Calu3 (cell line): ENCODE measurements around the gene MBNL1. TPM values are rescaled to one million over a fixed set of nuclear protein-coding genes. Genes with fewer than 3 reads are reported as not detected.
A peak's percentile ranks its signal among the peaks of the same experiment; 100 is the strongest.
"Not testable (repeated sequence)": the region's sequence is repeated elsewhere in the genome, so short reads cannot be mapped to it uniquely, and the experiment has no call there.

Experiments used
- BruUV-seq: library from RNA; stranded (reverse); fragments of 400-500 nt; replicated peaks from 2 replicates; lab custom pipeline; 2021; lab: Mats Ljungman, UMichigan
- CTCF ChIA-PET: fragments of 300-600 bp; sonication (Branson Sonifier 250); formaldehyde crosslinking; loops from one replicate; lab custom pipeline; 2022; ENCODE audit warnings: antibody characterized with exemption; lab: Charles Lee
- DNase-seq: peaks from one replicate; pipeline ENCODE4 v3.0.0; 2022
- H3K27ac Mint-ChIP-seq: one replicate; pipeline ENCODE4 v1.8.0; 2022; ENCODE audit warnings: mixed read lengths; ENCODE audit not compliant: unreplicated experiment
- H3K27me3 Mint-ChIP-seq: one replicate; pipeline ENCODE4 v1.8.0; 2022; ENCODE audit warnings: mixed read lengths; ENCODE audit not compliant: unreplicated experiment
- H3K36me3 Mint-ChIP-seq: one replicate; pipeline ENCODE4 v1.8.0; 2022; ENCODE audit warnings: mild to moderate bottlenecking, moderate library complexity, mixed read lengths; ENCODE audit not compliant: insufficient read depth, unreplicated experiment
- H3K4me1 Mint-ChIP-seq: one replicate; pipeline ENCODE4 v1.8.0; 2022; ENCODE audit warnings: mild to moderate bottlenecking, low read depth, mixed read lengths; ENCODE audit not compliant: unreplicated experiment
- H3K4me3 Mint-ChIP-seq: one replicate; pipeline ENCODE4 v1.8.0; 2022; ENCODE audit warnings: mild to moderate bottlenecking, low read depth, moderate library complexity, mixed read lengths; ENCODE audit not compliant: unreplicated experiment
- H3K9me3 Mint-ChIP-seq: one replicate; pipeline ENCODE4 v1.8.0; 2022; ENCODE audit warnings: low read depth, mixed read lengths; ENCODE audit not compliant: unreplicated experiment
- CTCF ChIP-seq: fragments of 200-600 bp; IDR thresholded peaks from one replicate; pipeline ENCODE4 v1.8.0; 2022; ENCODE audit warnings: antibody characterized with exemption; ENCODE audit not compliant: unreplicated experiment
- intact Hi-C: fragments of 100-400 bp; cut with micrococcal nuclease; formaldehyde crosslinking; loops from one replicate; pipeline ENCODE4 v1.10.0; 2022; ENCODE audit not compliant: unreplicated experiment
- total RNA-seq: library from RNA; stranded (reverse); gene quantifications from 2 replicates; pipeline ENCODE4 v1.2.3, GENCODE V29; 2022

Gene MBNL1
- total RNA-seq, 1 experiment from 2014 or later: 183 TPM

GRCh38 chr3:152331998-152332397 lies 63.3 kb downstream of the MBNL1 start:
- no TSS peak for BruUV-seq
- no peak for TF ChIP-seq CTCF
- no peak for DNase-seq
- Mint-ChIP-seq H3K4me1 (peaks cover 43% of the 10 kb centered on the region), H3K27me3 (no peaks in the 10 kb centered on the region), H3K4me3 (no peak overlapping the region), H3K27ac (peak overlapping the region; percentile 3), H3K36me3 (peaks cover 16% of the 10 kb centered on the region), H3K9me3 (no peaks in the 10 kb centered on the region)
- intact Hi-C loops: loop anchor here (2.0 kb wide), 1 partner anchor 59 kb away; no protein-coding TSS in a partner anchor
- CTCF ChIA-PET: interaction anchor here (1.2 to 1.9 kb wide), 3 partner anchors 12 to 24 kb away, joined by 3 to 7 read pairs (median 6); no protein-coding TSS in a partner anchor

DNA sequence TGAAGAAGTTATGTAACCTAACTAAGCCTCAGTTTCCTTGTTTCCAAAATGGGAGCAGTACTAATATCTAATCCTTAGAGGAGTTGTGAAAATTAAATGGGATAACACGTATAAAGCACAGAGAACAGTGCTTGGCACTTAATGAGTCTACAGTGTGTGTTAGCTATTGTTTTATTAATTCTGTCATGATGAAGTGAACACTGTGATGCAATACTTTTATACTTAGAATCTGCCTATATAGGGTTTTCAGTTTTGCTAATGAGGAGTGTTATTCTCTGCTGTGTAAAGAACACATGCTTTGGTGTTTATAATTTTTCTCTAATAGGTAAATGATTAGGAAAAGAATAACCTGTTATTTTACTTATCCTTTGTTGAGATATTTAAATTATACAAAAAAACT lies 65.2 kb downstream of the MBNL1 start:
- intact Hi-C loops: no loop called here
- H3K27ac Mint-ChIP-seq: no peak overlapping the region
- no peaks in the 10 kb centered on the region for H3K27me3 Mint-ChIP-seq
- no peak overlapping the region for H3K4me3 Mint-ChIP-seq
- H3K4me1 Mint-ChIP-seq: peaks cover 37% of the 10 kb centered on the region
- CTCF ChIA-PET: no interaction called here
- H3K36me3 Mint-ChIP-seq: peaks cover 8% of the 10 kb centered on the region
- no peak for TF ChIP-seq CTCF
- no peaks in the 10 kb centered on the region for H3K9me3 Mint-ChIP-seq
- no TSS peak for BruUV-seq
- no peak for DNase-seq

DNA sequence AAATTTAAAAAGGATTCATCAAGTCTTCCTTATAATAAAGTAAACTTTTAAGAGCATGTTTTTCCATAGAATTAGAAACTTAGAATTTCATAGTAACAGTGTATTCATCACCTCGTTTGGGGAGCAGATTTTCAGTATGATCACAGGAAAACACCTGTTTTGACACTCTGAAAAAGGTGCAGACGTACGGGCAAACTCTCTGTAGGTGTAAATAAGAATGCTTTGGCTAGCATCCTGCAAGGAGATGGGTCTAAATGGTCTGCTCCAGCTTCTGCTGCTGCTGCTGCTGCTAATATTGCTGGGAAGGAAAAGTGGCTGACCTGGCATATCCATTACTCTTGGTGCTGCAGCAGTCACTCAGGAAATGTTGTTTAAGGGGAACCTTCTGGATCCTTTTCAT lies 66.0 kb downstream of the MBNL1 start:
- DNase-seq: no peak
- no peaks in the 10 kb centered on the region for H3K27me3 Mint-ChIP-seq
- peaks cover 30% of the 10 kb centered on the region for H3K4me1 Mint-ChIP-seq
- intact Hi-C loops: no loop called here
- H3K36me3 Mint-ChIP-seq: peaks cover 6% of the 10 kb centered on the region
- H3K27ac Mint-ChIP-seq: no peak overlapping the region
- CTCF ChIA-PET: no interaction called here
- TF ChIP-seq CTCF: no peak
- H3K4me3 Mint-ChIP-seq: no peak overlapping the region
- H3K9me3 Mint-ChIP-seq: no peaks in the 10 kb centered on the region
- no TSS peak for BruUV-seq

- H3K36me3 Mint-ChIP-seq: peaks cover 6% of the 10 kb centered on the region
- intact Hi-C loops: no loop called here
- CTCF ChIA-PET: no interaction called here
- no peaks in the 10 kb centered on the region for H3K9me3 Mint-ChIP-seq
- no peak overlapping the region for H3K27ac Mint-ChIP-seq
- H3K4me1 Mint-ChIP-seq: peaks cover 28% of the 10 kb centered on the region
- BruUV-seq: no TSS peak
- DNase-seq: no peak
- TF ChIP-seq CTCF: no peak
- no peak overlapping the region for H3K4me3 Mint-ChIP-seq
- H3K27me3 Mint-ChIP-seq: no peaks in the 10 kb centered on the region
These were observed 66.5 kb downstream of the MBNL1 start for GRCh38 chr3:152335273-152335672.

DNA sequence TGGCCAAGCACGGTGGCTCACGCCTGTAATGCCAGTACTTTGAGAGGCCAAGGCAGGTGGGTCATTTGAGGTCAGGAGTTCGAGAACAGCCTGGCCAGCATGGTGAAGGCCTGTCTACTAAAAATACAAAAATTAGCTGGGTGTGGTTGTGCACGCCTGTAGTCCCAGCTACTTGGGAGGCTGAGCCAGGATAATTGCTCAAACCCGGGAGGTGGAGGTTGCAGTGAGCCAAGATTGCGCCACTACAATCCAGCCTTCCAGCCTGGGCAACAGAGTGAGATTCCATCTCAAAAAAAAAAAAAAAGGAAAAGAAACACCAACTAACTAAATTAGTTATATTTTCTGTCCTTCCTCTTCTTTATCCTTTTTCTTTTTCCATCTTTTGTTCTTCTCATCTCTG lies 68.6 kb downstream of the MBNL1 start:
- intact Hi-C loops, CTCF ChIA-PET: not testable (repeated sequence)

More for the DNA sequence above, 68.6 kb downstream of the MBNL1 start:
- not testable (repeated sequence) for H3K27ac Mint-ChIP-seq, H3K27me3 Mint-ChIP-seq, BruUV-seq, DNase-seq, H3K4me3 Mint-ChIP-seq, H3K36me3 Mint-ChIP-seq, H3K9me3 Mint-ChIP-seq
- peaks cover 12% of the 10 kb centered on the region for H3K4me1 Mint-ChIP-seq
